Adrenal gland (tissue), 5 donors: Measurements from ENCODE around the gene UBN1.

Experiments
- CTCF ChIP-seq, 6 experiments: fragments of 450-650 bp in 4 of 6; fragments of 200-600 bp in 2 of 6; sonication (generic) in 1 of 6; IDR thresholded peaks; 1 replicate in 5 of 6; 2 replicates in 1 of 6; pipeline versions ENCODE4 v1.5.1 to v1.8.0; 2016 to 2021; ENCODE audit warnings: antibody characterized with exemption in 6 of 6, mild to moderate bottlenecking in 2 of 6, moderate library complexity in 1 of 6
- POLR2A ChIP-seq, 2 donors: fragments of 450-650 bp; IDR thresholded peaks; one replicate each; pipeline ENCODE4 v1.6.1; 2017; ENCODE audit warnings: antibody characterized with exemption in 2 of 2, mild to moderate bottlenecking in 2 of 2, moderate library complexity in 1 of 2
- donor health status: DM: no; HTN: no; CAD: no.

DNA sequence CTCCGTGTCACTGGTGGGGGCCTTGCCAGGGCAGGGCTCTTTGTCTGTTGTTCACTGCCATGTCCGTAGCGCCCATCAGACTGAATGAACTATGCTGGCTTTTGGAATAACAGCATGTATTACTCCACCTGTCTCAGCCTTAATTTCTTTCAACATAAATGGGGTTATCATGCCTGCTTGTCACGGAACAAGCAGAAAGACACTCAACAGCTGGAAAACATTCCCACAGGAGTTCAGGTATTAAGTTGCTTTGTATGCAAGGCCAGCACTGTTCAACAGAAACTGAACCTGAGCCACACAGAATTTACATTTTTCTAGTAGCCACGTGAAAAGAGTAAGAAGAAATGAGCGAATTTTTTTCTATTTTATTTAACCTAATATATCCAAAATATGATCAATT is 76.6 kb downstream of the UBN1 start:
- no peak for TF ChIP-seq POLR2A (IDR thresholded peaks at IDR 0.05)
- no peak for TF ChIP-seq CTCF (IDR thresholded peaks at IDR 0.05)
